AG04449 (cell line): ENCODE results near the gene PRSS21.

ENCODE experiments used
- CTCF ChIA-PET: fragments of 350-600 bp; formaldehyde crosslinking; extraction: SDS; loops from one replicate; lab custom pipeline; 2021; ENCODE audit warnings: antibody characterized with exemption; lab: Yijun Ruan, JAX
- POLR2A ChIA-PET: fragments of 400-600, 350-600 bp; formaldehyde crosslinking; extraction: SDS; loops from one replicate; lab custom pipeline; 2020; ENCODE audit warnings: antibody characterized with exemption, inconsistent platforms; lab: Yijun Ruan, JAX
- DNase-seq: peaks from one replicate; pipeline ENCODE4 v3.0.0-alpha.2; 2010; ENCODE audit warnings: low read depth, low spot score
- H3K4me3 ChIP-seq: 2 replicates; pipeline ENCODE4 v1.5.1; 2011; ENCODE audit warnings: low read depth, mild to moderate bottlenecking, control low read depth, low read length
- CTCF ChIP-seq: IDR thresholded peaks from one replicate; pipeline ENCODE4 v1.5.1; 2011; ENCODE audit warnings: mild to moderate bottlenecking, moderate library complexity, low read length, control low read depth, inconsistent platforms; ENCODE audit not compliant: insufficient read depth; ENCODE audit errors: missing control alignments

The PRSS21 gene

GRCh38 chr16:2811703-2812471, 5.2 kb upstream of the PRSS21 start:
- ChIA-PET CTCF (interaction anchor here (1.2 to 2.2 kb wide), 2 partner anchors 11 to 27 kb away, joined by 7 to 9 read pairs; no protein-coding TSS in a partner anchor), POLR2A (no interaction called here)
- TF ChIP-seq CTCF = no peak
- H3K4me3 ChIP-seq = no peak overlapping the region
- DNase-seq = no peak

DNA sequence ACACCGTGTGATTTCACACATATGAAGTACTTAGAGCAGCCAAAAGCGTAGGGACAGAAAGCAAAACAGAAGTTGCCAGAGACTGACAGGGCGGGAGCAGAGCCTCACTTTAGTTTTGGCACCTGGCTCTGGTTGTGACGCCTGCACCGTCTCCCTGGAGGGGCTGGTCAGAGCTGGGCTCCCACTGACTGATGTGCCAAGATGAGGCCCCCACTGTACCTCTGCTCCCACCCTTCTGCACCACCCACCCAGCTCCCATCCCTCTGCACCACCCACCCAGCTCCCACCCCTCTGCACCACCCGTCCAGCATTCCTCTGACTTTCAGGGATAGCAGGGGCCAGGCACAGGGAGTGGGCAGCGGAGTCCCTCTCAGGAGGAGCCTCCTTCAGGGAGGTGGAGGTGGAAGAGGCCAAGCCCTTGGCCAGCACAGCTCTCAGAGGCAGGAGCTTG, 3.2 kb upstream of the PRSS21 start:
- TF ChIP-seq CTCF = no peak
- no peak overlapping the region for H3K4me3 ChIP-seq
- DNase-seq = no peak
- POLR2A ChIA-PET = no interaction called here
- CTCF ChIA-PET = no interaction called here

GRCh38 chr16:2814551-2815298, 2.3 kb upstream of the PRSS21 start:
- POLR2A ChIA-PET = no interaction called here
- CTCF ChIA-PET = no interaction called here

DNA sequence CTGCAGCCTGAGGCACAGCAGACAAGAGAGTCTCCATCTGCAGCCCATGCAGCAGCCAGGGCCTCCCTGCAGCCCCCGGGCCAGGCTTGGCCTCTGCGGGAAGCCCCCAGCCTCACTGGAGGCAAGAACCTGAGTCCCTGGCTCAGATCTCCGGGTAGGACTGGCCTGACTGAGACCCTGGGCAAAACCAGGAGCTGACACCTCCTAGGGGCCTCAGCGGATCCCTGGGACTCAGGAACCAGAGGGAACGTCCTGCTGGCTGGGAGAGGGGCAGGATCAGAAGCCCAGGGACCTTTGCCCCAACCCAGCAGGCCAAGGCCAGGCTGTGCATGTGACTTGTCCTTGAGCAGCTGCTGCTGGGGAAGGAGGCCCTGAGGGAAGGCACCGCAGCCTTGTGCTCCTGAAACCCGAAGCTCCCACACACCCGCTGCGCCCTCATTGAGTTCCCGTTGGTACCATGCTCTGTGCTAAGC, 1.7 kb upstream of the PRSS21 start:
- no peak for DNase-seq
- ChIA-PET POLR2A (no interaction called here), CTCF (no interaction called here)
- no peak overlapping the region for H3K4me3 ChIP-seq
- TF ChIP-seq CTCF = no peak

More at GRCh38 chr16:2814551-2815298, 2.3 kb upstream of the PRSS21 start:
- H3K4me3 ChIP-seq = no peak overlapping the region
- no peak for DNase-seq
- TF ChIP-seq CTCF = no peak

DNA sequence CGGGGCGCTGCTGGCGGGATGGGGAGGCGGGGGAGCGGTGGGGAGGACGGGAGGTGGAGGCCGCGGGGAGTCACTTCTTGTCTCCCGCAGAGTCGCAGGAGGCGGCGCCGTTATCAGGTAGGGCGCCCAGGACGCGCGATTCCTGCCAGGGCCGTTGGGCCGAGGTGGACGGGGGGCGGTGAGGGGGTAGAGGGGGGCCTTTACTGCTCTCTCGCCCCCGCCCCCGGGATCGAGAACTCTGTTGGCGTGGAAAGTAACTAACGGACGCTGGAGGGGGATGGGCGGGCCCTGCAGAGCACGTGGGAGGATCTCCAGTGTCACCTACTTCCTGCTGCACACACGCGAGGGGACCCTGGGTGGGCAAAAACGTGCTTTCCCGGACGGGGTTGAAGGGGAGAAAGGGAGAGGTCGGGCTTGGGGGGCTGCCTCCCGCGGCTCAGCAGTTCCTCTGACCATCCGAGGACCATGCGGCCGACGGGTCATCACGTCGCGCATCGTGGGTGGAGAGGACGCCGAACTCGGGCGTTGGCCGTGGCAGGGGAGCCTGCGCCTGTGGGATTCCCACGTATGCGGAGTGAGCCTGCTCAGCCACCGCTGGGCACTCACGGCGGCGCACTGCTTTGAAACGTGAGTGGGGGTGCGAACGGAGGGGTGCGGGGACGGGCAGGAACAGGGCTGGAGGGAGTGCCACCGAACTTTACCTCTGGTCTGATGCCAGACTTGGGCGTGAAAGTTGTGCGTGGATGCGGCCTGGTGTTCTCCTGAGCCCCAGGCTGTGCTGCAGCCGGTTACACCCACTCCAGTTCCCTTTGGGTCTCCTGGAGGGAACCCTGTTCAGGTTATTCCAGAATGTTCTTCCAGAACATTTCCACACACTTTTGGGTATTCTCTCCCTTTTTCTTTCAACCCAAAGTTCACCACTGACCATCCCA, 569 bp downstream of the PRSS21 start:
- no peak for DNase-seq
- CTCF ChIA-PET = no interaction called here
- H3K4me3 ChIP-seq = no peak overlapping the region
- POLR2A ChIA-PET = no interaction called here
- TF ChIP-seq CTCF = no peak
